ENCODE measurements around the gene RAB8B. TPM values are rescaled to one million over a fixed set of nuclear protein-coding genes. Genes with fewer than 3 reads are reported as not detected.

The RAB8B gene
- total RNA-seq, 1 experiment from 2014 or later: 33.8 TPM

DNA sequence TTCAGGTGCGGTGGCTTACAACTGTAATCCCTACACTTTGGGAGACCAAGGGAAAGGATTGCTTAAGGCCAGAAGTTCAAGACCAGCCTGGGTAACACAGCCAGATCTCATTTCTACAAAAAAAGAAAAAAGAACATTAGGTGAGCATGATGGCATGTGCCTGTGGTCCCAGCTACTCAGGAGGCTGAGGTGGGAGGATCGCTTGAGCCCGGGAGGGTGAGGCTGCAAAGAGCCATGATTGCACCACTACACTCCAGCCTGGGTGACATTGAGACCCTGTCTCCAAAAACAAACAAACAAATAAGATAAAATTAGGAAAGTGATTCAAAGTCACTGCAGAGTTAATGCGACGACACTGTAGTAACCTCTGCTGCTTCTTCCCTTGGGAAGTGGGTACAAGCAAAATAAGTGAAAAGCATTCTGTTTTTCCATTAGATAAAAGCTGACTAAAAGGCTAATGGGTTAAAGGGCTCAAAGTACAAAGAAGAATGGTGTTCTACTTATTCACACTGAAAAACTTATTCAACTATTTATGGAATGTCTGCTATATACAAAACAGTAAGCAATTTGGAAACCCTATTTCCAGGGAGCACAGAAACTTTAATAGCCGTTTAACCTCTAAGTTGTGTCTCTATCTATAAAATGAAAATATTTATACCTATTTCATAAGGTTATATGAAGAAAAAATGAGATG lies 24.1 kb upstream of the RAB8B start:
- Histone ChIP-seq H3K18ac (ENCODE audit: insufficient read length, low read depth, low read length) (no peak overlapping the region), H2BK15ac (ENCODE audit: low read depth, low read length) (no peak overlapping the region), H3K9me3 (ENCODE audit: control insufficient read depth, low read depth, low read length) (no peaks in the 10 kb centered on the region), H4K5ac (ENCODE audit: insufficient read length, low read depth, low read length) (no peak overlapping the region), H3K79me2 (ENCODE audit: insufficient read depth, low read length) (no peaks in the 10 kb centered on the region), H2AK5ac (ENCODE audit: insufficient read length, low read length) (no peak overlapping the region), H2BK5ac (ENCODE audit: insufficient read length, low read length) (no peak overlapping the region), H3K27ac (ENCODE audit: insufficient read length, low read depth, low read length) (no peak overlapping the region), H2AFZ (ENCODE audit: low read length) (no peak overlapping the region), H2BK120ac (ENCODE audit: low read depth, low read length, poor library complexity, severe bottlenecking) (no peak overlapping the region), H3T11ph (ENCODE audit: low read length) (no peak overlapping the region), H3K4ac (ENCODE audit: low read depth, low read length) (no peak overlapping the region), H2BK12ac (ENCODE audit: insufficient read length, low read depth, low read length) (no peak overlapping the region), H3K23ac (ENCODE audit: insufficient read length, low read depth, low read length) (no peak overlapping the region), H4K20me1 (ENCODE audit: control insufficient read depth, insufficient read depth, insufficient read length) (no peaks in the 10 kb centered on the region), H3K4me2 (ENCODE audit: insufficient read depth, insufficient read length, low read length) (no peak overlapping the region), H3K4me1 (ENCODE audit: insufficient read depth, low read length) (no peaks in the 10 kb centered on the region; the same call in 1 of the 2 replicates), H3K79me1 (ENCODE audit: insufficient read depth, low read depth, low read length, poor library complexity, severe bottlenecking) (no peaks in the 10 kb centered on the region), H3K23me2 (ENCODE audit: insufficient read length, low read depth, low read length, poor library complexity, severe bottlenecking) (no peaks in the 10 kb centered on the region), H3K14ac (ENCODE audit: insufficient read depth, low read length) (no peak overlapping the region), H3K56ac (ENCODE audit: insufficient read length, low read depth, low read length) (no peak overlapping the region), H3K27me3 (ENCODE audit: insufficient read depth, low read length) (no peaks in the 10 kb centered on the region), H2BK20ac (ENCODE audit: low read depth, low read length, poor library complexity, severe bottlenecking) (no peak overlapping the region), H4K8ac (replicated peaks; ENCODE audit: insufficient read length, low read depth, low read length) (no peak overlapping the region), H4K91ac (ENCODE audit: insufficient read length, low read depth, low read length) (no peak overlapping the region), H3K9ac (ENCODE audit: extremely low read depth, insufficient read length, low read length) (no peak overlapping the region)
- H3K27me3 Mint-ChIP-seq (ENCODE audit: low read depth): no peaks in the 10 kb centered on the region
- no peak for DNase-seq
- TF ChIP-seq, protein P1, sequence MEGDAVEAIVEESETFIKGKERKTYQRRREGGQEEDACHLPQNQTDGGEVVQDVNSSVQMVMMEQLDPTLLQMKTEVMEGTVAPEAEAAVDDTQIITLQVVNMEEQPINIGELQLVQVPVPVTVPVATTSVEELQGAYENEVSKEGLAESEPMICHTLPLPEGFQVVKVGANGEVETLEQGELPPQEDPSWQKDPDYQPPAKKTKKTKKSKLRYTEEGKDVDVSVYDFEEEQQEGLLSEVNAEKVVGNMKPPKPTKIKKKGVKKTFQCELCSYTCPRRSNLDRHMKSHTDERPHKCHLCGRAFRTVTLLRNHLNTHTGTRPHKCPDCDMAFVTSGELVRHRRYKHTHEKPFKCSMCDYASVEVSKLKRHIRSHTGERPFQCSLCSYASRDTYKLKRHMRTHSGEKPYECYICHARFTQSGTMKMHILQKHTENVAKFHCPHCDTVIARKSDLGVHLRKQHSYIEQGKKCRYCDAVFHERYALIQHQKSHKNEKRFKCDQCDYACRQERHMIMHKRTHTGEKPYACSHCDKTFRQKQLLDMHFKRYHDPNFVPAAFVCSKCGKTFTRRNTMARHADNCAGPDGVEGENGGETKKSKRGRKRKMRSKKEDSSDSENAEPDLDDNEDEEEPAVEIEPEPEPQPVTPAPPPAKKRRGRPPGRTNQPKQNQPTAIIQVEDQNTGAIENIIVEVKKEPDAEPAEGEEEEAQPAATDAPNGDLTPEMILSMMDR (conservative IDR thresholded peaks at IDR 0.05): no peak
- H3K4me3 Mint-ChIP-seq: no peak overlapping the region
- 0 out of 7 replicates have a peak overlapping the region, but pooled peaks of 1 of the 3 experiments have one; percentile 67 for H3K27ac Mint-ChIP-seq
- H3K4me1 Mint-ChIP-seq: peaks cover 7 to 14% of the 10 kb centered on the region in 2 experiments
- no peaks in the 10 kb centered on the region for H3K9me3 Mint-ChIP-seq
- H3K36me3 Mint-ChIP-seq (ENCODE audit: insufficient read depth in 1 of 3, low read depth in 3 of 3): no peaks in the 10 kb centered on the region
- no CpG with 5 or more reads among the region's 6 CpGs for WGBS (ENCODE audit: extremely low coverage, insufficient read length, low lambda C conversion rate)

Measured in H9 (cell line).